ENCODE data around the gene PHKB.
"Not testable (repeated sequence)": the region's sequence is repeated elsewhere in the genome, so short reads cannot be mapped to it uniquely, and the experiment has no call there.

The PHKB gene
- 43.5 to 136 (median 103) reads per million in 17 experiments for total RNA-seq

DNA sequence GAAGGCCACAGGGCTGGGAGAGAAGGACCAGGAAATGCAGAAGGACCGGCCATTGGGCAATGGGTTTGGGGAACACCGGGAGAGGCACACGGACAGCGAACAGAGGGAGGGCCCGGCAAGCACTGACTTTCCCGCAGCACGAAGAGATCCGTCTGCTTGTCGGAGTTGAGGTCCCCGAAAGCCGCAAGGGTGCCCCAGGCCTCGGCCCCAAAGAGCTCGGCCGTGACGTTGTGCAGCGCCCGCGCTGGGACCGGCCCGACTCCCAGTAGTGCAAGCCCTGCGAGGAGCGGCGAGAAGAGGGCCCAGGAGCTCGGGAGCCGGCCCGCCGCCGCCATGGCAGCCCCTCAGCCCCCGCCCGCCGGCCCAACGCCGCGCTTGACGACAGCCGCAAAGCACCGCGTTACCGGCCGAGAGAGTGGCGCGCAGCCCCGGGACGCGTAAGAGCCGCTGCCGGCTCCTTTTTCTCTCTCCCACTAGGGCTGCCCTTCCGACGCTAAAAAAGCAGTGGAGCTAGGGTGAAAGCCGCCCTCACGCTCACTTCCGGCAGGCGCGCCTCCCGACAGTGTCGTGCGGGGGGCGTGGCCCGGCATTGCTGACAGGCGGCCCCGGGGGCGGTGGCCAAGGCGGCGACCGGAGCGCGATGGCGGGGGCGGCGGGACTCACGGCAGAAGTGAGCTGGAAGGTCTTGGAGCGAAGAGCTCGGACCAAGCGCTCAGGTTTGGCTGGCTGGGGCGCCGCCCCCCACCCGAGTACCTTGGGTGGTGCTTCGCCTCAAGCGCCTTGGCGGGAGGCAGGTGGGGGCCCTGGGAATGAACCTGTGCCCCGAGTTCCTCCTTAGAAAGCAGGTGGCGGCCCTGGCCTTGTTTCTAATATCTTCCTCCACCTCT is at the start of gene PHKB, which contains the start of gene ITFG1:
Gene PHKB (plus strand): TSS at position 621 of the 887 bp plus-strand sequence. CDS start 20 bp downstream, at position 641.
Gene ITFG1 (minus strand): TSS at position 353 of the 887 bp plus-strand sequence. CDS start 18 bp downstream, at position 335.
- peak; percentile 94 to 98 (median 96) for DNase-seq

DNA sequence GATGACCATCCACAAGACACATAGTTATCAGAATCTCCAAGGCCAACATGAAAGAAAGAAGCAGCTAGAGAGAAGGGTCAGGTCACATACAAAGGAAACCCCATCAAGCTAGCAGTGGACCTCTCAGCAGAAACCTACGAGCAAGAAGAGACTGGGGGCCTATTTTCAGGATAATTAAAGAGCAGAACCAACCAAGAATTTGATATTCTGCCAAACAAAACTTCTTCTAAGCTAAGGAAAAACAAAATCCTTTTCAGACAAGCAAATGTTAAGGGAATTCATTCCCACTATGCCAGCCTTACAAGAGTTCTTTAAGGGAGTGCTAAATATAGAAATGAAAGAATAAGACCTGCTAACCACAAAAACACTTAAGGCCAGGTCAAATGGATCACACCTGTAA is 48.1 kb upstream of the PHKB start:
- no peak for DNase-seq

DNA sequence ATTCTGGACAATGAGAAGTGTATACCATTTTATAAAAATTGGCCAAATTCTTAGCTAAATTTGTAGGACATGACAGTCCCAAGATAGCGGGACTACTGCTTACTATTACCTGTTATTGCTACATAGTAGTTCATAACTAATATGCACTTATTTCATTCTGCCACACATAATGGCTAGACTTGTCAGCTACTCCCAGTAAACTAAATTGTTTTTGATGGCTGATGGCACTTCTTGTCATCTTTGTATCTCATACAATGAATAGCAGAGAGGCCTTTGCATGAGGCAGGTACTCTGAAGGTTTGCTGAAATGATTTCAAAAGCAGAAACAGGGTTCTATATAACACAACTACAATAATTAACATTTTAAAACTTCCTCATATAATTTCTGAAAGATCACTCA is 44.3 kb upstream of the PHKB start:
- DNase-seq: no peak

DNA sequence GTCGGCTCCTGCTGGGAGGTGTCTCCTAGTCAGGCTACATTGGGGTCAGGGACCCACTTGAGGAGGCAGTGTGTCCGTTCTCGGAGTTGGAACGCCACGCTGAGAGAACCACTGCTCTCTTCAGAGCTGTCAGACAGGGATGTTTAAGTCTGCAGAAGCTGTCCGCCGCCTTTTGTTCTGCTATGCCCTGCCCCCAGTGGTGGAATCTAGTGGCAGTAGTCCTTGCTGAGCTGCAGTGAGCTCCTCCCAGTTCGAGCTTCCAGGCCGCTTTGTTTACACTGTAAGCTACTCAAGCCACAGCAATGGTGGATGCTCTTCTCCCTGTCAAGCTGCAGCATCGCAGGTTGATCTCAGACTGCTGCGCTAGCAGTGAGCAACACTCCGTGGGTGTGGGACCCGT is 36.3 kb upstream of the PHKB start:
- no peak for DNase-seq

DNA sequence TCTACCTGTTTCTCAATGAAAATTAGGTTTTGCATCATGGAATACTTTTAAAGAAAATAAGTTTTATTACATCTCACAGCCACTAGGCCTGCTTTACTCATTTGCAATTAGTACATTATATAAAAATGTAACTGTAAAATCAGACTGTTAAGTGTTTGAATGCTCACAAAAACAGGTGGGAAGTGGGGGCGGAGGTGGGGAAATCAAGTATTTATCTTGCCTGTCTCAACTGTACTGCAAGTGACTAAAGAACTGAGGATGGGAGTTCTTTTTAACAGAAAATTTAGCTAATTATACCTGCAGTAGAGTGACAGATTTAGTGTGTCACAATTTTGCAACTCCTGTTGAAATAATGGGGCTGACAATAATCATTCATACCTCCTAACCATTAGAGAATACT is 34.3 kb upstream of the PHKB start:
- DNase-seq: no peak

DNA sequence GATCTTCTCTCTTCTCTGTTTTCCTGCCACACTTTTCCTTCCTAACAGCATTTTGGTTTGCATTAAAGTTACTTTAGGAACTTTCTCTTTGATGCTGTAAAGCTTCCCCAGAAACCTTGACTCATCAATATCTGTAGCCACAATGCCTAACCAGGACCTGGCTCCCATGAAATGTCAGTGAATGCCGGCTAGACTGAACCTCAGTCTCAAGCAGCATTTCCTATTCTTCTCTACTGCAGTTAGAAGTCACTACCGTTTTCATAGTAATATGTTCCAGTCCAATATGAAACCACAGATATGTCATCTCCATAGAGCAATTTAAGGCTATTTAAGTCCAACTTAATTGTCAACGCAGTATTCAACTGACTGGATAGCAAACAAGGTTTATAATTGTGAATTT is 29.2 kb upstream of the PHKB start:
- DNase-seq: peak in 2 of 4 experiments; percentile 11

DNA sequence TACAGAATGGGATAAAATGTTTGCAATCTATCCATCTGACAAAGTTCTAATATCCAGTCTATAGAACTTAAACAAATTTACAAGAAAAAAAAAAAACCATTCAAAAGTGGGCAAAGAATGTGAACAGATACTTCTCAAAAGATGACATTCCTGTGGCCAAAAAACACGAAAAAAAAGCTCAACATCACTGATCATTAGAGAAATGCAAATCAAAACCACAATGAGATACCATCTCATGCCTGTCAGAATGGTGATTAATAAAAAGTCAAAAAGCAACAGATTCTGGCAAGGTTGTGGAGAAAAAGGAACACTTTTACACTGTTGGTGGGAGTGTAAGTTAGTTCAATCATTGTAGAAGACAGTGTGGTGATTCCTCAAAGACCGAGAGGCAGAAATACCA is 26.9 kb upstream of the PHKB start:
- not testable (repeated sequence) for DNase-seq

DNA sequence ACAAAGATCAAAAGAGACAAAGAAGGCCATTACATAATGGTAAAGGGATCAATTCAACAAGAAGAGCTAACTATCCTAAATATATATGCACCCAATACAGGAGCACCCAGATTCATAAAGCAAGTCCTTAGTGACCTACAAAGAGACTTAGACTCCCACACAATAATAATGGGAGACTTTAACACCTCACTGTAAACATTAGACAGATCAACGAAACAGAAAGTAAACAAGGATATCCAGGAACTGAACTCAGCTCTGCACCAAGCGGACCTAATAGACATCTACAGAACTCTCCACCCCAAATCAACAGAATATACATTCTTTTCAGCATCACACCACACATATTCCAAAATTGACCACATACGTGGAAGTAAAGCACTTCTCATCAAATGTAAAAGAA is 21.1 kb upstream of the PHKB start:
- DNase-seq: not testable (repeated sequence)

DNA sequence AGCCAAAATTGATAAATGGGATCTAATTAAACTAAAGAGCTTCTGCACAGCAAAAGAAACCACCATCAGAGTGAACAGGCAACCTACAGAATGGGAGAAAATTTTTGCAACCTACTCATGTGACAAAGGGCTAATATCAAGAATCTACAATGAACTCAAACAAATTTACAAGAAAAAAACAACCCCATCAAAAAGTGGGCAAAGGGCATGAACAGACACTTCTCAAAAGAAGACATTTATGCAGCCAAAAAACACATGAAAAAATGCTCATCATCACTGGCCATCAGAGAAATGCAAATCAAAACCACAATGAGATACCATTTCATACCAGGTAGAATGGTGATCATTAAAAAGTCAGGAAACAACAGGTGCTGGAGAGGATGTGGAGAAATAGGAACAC is 18.2 kb upstream of the PHKB start:
- DNase-seq: not testable (repeated sequence)

DNA sequence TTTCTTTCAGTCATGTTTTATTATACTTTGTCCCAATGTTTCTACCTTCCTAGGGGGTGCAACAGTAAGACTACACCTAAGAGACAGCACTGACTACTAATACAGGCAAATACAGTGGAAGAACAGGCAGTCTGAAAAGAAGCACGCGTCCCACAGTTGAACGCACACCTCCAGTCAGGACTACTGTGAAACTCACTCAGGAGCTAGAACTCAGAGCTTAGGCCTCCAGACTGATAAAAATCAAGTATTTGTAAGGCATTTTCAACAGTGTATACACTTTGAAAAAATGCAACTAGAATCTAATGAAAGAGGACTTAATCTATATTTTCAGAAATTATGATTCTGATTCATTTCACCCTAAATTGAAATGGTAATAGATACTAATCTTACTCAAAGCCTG is 14.7 kb upstream of the PHKB start:
- no peak for DNase-seq

DNA sequence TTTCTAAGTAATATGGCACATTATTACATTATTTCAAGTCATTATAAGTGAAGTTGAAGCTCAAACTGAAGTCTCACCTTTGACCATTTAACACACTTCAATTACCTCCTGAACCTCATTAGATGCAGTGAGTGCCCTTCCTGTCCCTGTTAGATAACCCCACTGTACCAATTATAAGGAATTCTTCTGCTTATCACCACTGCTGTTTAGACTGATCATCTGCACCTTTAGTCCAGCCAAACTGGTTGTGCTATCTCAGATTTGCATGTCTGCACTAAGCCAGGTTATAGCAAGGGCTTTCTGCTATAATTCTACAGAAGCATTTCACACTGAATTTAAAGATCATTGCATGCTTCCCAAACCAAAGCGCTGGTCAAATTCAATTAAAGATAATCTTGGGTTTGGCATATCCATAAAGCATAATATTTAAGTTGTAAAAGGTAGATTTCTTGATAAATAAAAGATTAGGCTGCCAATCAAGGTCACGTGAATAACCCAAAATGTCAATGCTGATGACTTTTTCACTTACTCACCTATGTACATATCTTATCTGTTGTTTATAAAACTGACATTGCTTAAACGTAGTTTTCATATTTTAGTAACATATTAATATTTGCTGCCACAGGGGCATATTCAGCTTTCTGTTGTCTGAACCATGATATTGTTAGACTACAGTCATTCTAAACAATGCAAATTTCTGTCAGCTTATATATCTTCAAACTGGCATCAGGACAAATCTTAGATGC is 12.1 kb upstream of the PHKB start:
- DNase-seq: no peak

DNA sequence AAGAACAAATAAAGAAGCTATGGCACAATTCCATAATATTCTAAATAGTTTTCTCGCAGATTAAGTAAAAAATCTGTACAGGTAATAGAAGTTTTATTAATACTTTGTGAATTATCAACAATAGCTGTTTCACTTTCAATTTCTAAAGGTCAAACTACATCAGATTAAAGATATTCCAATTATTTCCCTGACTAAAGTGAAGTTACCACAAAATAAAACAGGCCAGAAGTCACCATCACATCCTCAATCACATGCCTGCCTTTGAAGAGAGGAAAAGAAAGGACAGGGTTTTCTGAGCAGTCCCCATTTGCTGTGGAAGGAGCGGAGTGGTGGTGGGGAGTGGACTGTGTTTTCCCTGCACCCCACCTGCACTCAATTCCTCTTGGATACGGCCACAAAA is 11.3 kb upstream of the PHKB start:
- DNase-seq: no peak

DNA sequence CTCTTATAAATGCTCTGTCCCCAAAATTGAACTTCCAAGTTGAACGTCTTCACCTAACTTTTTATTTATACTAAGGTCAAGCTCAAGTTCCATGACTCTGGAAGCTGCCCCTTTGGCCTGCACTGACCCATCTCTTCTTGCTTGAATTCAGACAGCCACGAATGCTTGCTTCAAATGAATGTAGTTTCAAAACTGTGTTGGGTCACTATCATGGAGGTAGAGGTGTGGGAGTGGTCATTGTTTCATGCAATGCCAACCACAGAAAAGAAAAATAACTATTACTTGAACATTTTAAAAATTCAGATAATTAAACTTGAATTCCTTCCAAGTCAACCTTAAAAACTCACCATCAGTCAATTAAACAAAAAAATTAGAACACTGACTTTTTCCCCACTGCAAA is 2.8 kb upstream of the PHKB start:
- no peak for DNase-seq

DNA sequence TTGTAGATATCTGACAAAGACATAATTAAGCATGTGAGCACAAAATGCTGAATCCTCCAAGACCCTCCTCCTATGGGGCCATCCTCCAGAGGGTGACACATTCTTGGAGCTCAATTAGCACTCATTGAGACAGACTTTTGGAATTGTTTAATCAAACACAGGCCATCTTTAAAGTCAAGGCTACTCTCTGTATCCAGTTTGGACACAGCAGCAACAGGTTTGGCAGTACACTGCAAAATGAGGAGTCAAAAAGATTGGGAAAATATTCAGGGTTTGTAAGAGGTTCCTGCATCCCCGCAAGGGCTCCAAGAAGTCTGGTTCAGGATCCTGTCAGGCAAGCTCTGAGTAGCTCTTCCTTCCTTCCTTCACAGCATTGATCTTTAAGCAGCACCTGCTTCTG is 1.5 kb upstream of the PHKB start:
- DNase-seq: no peak

DNA sequence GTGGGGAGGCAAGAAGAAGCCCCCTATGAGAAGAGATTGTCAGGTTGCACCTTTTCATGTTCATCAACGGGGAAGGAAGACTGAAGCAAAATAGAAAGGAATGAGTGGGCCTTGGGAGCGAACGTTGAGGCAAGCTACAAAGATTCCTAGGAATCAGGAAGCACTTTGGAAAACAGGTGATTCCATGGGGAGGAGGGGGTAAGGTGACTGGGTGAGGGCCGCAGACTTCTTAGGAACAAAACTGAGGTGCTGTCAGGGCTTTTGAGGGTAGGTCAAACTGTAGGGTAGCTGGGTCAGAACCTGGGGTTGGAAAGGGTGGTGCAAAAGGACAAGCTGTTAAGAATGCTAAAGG is 796 bp upstream of the PHKB start:
- DNase-seq: no peak

DNA sequence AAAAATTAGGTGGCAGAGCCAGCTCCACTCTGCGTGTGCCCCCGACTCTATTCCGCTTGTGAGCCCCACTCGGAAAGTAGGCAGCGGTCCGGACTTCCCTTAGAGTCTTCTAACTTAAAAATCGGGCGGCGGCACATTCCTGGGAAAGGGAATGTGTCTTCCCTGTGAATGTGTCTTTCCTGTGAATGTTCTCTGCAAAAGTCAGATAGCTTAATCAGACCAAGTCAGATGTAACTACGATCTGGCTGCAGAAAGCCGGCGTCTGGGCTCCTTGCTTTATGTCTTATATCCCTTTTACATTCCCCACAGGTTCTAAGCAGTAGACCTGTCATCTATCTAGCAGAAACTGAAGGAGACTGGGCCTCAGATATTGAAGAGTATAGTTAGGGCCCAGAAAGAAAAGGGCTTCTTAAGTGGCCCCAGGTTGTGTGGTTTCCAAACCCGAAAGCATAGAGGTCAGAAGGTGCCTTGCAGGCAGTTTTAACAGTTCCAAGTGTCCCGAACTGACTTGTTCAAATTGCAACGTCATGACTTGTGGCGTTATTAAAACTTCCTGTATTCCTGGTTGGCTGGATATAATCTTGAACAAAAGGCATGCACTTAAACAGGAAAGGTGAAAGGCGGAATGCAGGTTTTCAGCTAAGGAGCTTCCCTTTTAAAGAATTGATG is 601 bp downstream of the PHKB start:
- DNase-seq: peak; percentile 77 to 86 (median 82)

DNA sequence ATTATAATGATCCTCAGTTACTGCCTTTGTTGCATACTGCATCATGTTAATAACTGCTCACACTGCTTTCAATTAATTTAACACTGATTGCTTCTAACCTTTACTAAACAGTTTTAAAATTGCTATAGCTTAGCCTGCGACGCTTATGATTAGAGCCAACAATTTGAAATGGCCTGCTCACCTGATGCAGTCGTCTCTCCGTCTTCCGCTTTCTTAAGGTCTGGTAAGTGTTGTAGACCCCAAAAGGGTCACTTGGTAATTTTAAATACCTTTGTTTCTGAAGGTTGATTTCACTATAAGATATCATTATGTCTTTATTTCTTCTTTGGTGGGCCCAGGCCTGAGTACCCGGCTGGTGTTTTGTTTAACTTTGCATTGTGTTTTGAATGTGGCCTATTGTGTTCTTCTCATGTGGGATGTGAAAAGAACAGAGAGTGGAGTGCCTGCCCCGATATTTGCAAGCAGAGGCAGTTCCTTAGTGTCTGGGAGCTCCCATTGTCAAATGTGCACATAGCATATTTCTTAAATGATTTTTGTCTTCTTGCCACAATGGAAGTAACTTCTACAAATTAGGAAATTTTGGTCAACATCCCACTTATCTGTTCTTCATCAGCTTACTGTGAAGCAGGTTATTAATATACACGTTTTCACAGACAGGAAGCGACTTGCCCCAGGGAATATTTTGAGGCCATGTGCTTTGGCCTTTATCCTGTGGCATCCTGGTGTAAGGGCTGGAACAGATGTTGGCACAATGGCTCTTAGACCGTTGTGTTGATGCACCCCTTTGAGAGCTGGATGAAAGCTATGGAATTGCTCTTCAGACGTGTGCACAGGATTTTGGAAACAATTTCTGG is 2.9 kb downstream of the PHKB start:
- DNase-seq: no peak

DNA sequence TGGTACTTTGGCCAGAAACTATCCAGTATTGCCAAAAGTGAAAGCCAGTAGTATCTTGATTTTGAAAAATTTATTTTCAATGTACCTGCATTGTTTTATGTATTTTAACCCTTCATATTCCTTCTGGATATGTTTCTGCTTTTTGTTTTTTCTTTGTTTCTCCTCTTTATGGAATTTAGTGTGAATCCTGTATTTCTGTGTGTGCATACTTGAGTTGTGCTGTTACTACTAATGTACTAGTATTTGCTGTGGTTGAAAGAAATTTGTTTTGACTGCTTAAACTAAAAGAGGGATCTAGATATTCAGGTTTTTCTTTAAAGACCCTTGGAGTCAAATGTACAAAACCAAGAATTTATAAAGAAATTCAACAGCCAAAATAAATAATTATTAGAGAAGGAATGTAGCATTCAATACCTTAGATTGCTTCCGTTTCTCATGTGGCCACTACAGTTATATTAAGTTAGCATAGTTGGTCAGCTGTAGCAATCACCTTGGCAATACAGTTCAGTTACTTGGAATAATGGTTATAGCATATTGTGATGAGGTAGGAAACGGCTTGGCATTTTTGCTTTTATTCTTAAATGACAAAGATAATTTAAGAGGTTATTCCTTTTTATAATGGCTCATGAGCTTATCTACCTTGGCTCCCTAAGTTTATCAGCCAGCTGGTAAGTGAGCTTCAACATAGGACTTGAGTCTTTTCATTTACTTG is 4.9 kb downstream of the PHKB start:
- no peak for DNase-seq

DNA sequence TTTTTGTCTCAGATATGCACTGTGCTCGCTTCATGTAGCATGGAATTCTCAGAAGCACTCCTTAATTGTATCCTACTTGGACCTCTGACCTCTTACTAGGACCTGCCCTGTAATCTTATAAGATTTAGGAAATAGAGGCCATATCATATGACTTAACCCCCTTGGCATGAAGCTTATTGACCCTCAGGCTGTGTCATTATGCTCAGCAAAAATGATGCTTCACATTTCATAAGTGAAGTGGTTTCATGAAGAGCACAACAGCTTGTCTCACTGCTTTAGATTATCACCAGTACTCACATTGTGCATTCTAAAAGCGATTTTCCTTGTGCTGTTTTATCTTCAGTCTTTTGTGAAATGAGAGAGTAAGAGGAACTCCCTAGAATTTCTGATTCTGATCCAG is 6.4 kb downstream of the PHKB start:
- no peak for DNase-seq

DNA sequence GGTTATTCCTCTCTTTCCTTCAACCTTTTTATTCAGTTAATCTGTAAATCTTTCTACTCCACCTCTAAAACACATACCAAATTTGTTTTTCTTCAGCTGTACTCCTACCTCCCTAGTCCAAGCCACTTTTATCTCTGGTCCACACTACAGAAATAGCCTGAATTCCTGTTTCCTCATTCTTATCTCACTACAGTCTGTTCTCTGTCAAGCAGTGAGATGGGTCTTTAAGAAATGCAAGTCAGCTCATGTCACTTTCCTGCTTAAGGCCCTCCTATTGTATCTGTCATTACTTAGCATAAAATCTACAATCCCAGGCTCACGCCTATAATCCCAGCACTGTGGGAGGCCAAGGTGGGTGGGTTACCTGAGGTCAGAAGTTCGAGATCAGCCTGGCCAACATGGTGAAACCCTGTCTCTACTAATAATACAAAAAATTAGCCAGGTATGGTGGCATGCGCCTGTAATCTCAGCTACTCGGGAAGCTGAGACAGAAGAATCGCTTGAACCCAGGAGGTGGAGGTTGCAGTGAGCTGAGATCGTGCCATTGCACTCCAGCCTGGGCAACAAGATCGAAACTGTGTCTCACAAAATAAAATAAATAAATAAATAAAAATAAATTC is 7.0 kb downstream of the PHKB start:
- not testable (repeated sequence) for DNase-seq

DNA sequence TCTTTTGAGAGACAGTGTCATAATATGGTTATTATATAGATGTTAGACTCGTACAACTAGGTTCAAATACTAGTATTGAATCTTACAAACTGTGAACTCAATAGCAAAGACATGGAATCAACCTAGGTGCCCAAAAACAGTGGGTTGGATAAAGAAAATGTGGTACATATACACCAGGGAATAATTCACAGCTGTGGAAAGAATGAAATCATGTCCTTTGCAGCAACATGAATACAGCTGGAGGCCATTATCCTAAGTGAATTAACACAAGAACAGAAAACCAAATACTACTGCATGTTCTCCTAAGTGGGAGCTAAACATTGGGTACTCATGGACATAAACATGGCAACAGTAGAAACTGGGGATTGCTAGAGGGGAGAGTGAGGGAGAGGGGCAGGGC is 8.1 kb downstream of the PHKB start:
- DNase-seq: no peak
